HepG2 (cell line): ENCODE measurements around the gene ACBD7. TPM values are rescaled to one million over a fixed set of nuclear protein-coding genes. Genes with fewer than 3 reads are reported as not detected.

ENCODE experiments used
- ATAC-seq: fragments of 200-7000 bp; cut with Tn5 transposase; 3 replicates; pipeline ENCODE4 v1.9.1; 2020; ENCODE audit warnings: mild to moderate bottlenecking, moderate library complexity
- BruUV-seq: library from RNA; stranded (reverse); fragments of 400-500 nt; replicated peaks from 2 replicates; lab custom pipeline; 2021; lab: Mats Ljungman, UMichigan
- CTCF ChIA-PET: fragments of 300-600 bp; formaldehyde crosslinking; extraction: SDS; loops from one replicate; lab custom pipeline; 2021; ENCODE audit warnings: low total read pairs, inconsistent platforms, low intra/inter-chr PET ratio; lab: Yijun Ruan, JAX
- POLR2A ChIA-PET: fragments of 350-600 bp; sonication (Branson Sonifier 250); formaldehyde crosslinking; loops from one replicate; lab custom pipeline; 2020; ENCODE audit warnings: antibody characterized with exemption, inconsistent platforms; lab: Yijun Ruan, JAX
- DNase-seq: peaks from one replicate; pipeline ENCODE4 v3.0.0-alpha.2; 2015; ENCODE audit warnings: low spot score
- FAIRE-seq: peaks from 3 replicates; lab custom pipeline; 2011; peaks lifted over from hg19 to GRCh38; lab: Jason Lieb, UNC
- H2AFZ ChIP-seq: one replicate; pipeline ENCODE4 v1.6.1; 2011; ENCODE audit warnings: low read length, inconsistent platforms
- H3K27ac ChIP-seq: fragments of 300-600 bp; 3 replicates; pipeline ENCODE4 v1.8.0; 2011; ENCODE audit warnings: mixed run types, mild to moderate bottlenecking, mixed read lengths, low read length, inconsistent platforms; ENCODE audit not compliant: insufficient read depth; ENCODE audit errors: extremely low read length
- H3K27me3 ChIP-seq, 2 experiments: fragments of 200-600 bp in 1 of 2; 2 replicates in 1 of 2; 3 replicates in 1 of 2; pipeline versions ENCODE4 v1.6.0 to v1.8.0; 2011; ENCODE audit warnings: low read length in 2 of 2, mild to moderate bottlenecking in 2 of 2, moderate library complexity in 2 of 2, inconsistent platforms in 1 of 2; ENCODE audit not compliant: insufficient read depth in 2 of 2, control insufficient read depth in 1 of 2
- H3K36me3 ChIP-seq, 2 experiments: fragments of 200-600 bp in 1 of 2; replicated peaks in 1 of 2; 2 replicates in 1 of 2; 3 replicates in 1 of 2; pipeline versions ENCODE4 v1.5.1 to v1.8.0; 2011; ENCODE audit warnings: low read length in 2 of 2, inconsistent platforms in 1 of 2; ENCODE audit not compliant: insufficient read depth in 2 of 2, control insufficient read depth in 1 of 2
- H3K4me1 ChIP-seq: 2 replicates; pipeline ENCODE4 v1.5.1; 2012; ENCODE audit warnings: low read length, inconsistent platforms; ENCODE audit not compliant: insufficient read depth
- H3K4me2 ChIP-seq: 2 replicates; pipeline ENCODE4 v1.6.0; 2011; ENCODE audit warnings: low read depth, low read length, inconsistent platforms
- H3K4me3 ChIP-seq, 3 experiments: fragments of 200-600 bp in 1 of 3; sonication (generic), shearing (Covaris generic) in 1 of 3; replicated peaks in 1 of 3; 2 replicates each; pipeline ENCODE4 v1.5.1; 2011 to 2016; ENCODE audit warnings: low read length in 3 of 3, inconsistent platforms in 2 of 3, low read depth in 2 of 3, mild to moderate bottlenecking in 2 of 3, control low read depth in 1 of 3, mixed read lengths in 1 of 3; ENCODE audit not compliant: insufficient read depth in 1 of 3
- H3K79me2 ChIP-seq: one replicate; pipeline ENCODE4 v1.6.1; 2011; ENCODE audit warnings: low read length, inconsistent platforms; ENCODE audit not compliant: insufficient read depth
- H3K9ac ChIP-seq: 2 replicates; pipeline ENCODE4 v1.6.0; 2011; ENCODE audit warnings: mild to moderate bottlenecking, low read depth, low read length, inconsistent platforms; ENCODE audit not compliant: insufficient read depth
- H3K9me3 ChIP-seq: 2 replicates; pipeline ENCODE4 v1.5.1; 2012; ENCODE audit warnings: mild to moderate bottlenecking, low read length
- H4K20me1 ChIP-seq: 2 replicates; pipeline ENCODE4 v1.6.0; 2011; ENCODE audit warnings: inconsistent platforms, mild to moderate bottlenecking, low read length, moderate library complexity; ENCODE audit not compliant: insufficient read depth
- ERF ChIP-seq: IDR thresholded peaks from 2 replicates; pipeline ENCODE4 v1.6.1; 2018; ENCODE audit warnings: missing biosample characterization, missing genetic modification reagents
- PTBP1 ChIP-seq: fragments of 200-400 bp; formaldehyde crosslinking; IDR thresholded peaks from 2 replicates; pipeline ENCODE4 v1.6.1; 2018; ENCODE audit warnings: low read length, low read depth; ENCODE audit not compliant: poor library complexity, severe bottlenecking
- SOX5 ChIP-seq: IDR thresholded peaks from 2 replicates; pipeline ENCODE4 v1.6.1; 2016; ENCODE audit warnings: borderline replicate concordance
- SSRP1 ChIP-seq: IDR thresholded peaks from 2 replicates; pipeline ENCODE4 v1.6.1; 2016; ENCODE audit warnings: control low read depth
- U2AF1 ChIP-seq: fragments of 200-400 bp; formaldehyde crosslinking; optimal IDR thresholded peaks from 2 replicates; pipeline ENCODE3; 2017; ENCODE audit warnings: mild to moderate bottlenecking, low read depth, low read length
- U2AF2 ChIP-seq: fragments of 200-400 bp; formaldehyde crosslinking; IDR thresholded peaks from 2 replicates; pipeline ENCODE4 v1.6.1; 2017; ENCODE audit warnings: low read depth, mild to moderate bottlenecking, low read length
- ZNF431 ChIP-seq: sonication (generic); formaldehyde crosslinking; IDR thresholded peaks from 2 replicates; pipeline ENCODE4 v1.9.0; 2022; ENCODE audit warnings: missing genetic modification reagents, low read depth, mild to moderate bottlenecking, borderline replicate concordance
- WGBS: methylation state at CpG from one replicate; pipeline ENCODE4 v1.1.6; 2017; ENCODE audit warnings: low lambda C conversion rate; 5-methylcytosine and 5-hydroxymethylcytosine counted together
- in situ Hi-C: cut with HindIII; loops from 2 replicates; pipeline ENCODE4 v1.10.0; 2017; ENCODE audit warnings: low pct_unique_long_range_greater_than_20kb; ENCODE audit not compliant: extremely low pct_ligation_motif_present
- intact Hi-C: fragments of 100-400 bp; cut with micrococcal nuclease; formaldehyde crosslinking; loops from one replicate; pipeline ENCODE4 v1.10.0; 2022; ENCODE audit not compliant: unreplicated experiment
- polyA plus RNA-seq, 8 experiments: library from polyadenylated mRNA; depleted of rRNA in 3 of 8; stranded (reverse) in 7 of 8; unstranded in 1 of 8; fragments of >200 nt; fragmentation: Illumina TruSeq in 4 of 8; extraction: Trizol in 4 of 8; gene quantifications; 2 replicates each; pipeline versions ENCODE4 v1.2.1 to v1.2.3, GENCODE V29; 2011 to 2016; ENCODE audit warnings: low read depth in 4 of 8, missing spikeins in 1 of 8, mixed read lengths in 1 of 8; ENCODE audit not compliant: insufficient read depth in 1 of 8
- total RNA-seq, 5 experiments: library from RNA; depleted of rRNA; stranded (reverse); fragments of >200 nt; fragmentation: Illumina TruSeq; extraction: Trizol; gene quantifications; 2 replicates each; pipeline ENCODE4 v1.2.3, GENCODE V29; 2016; ENCODE audit warnings: low read depth in 1 of 5

Gene ACBD7
- total and polyA plus RNA-seq, 2 of the 13 experiments (the other 11 are each of a cell fraction or from before 2014, with no cell fraction given): 1.4 to 2.6 TPM

DNA sequence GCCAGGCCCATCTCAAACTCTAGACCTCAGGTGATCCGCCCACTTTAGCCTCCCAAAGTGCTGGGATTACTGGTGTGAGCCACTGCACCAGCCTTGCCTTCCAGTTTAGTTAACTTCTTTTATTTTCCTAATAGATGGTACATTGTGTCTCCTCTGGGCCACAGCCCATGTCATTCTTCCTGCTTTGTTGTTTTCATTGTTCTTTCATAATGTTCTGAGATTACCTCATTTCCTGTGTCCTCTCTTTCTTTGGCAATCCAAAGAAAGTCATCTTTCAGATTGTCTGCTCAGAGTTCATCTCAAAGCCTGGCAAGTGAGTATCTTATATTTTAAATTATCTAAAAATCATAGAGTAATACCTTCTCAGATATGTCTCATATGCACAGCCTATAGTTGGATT lies 44.9 kb downstream of the ACBD7 start, which contains the start of gene OLAH:
Gene OLAH, plus strand, starts transcription at position 270 of the 400 bp plus-strand sequence. CDS start 3,346 bp downstream, outside the sequence.
- no peak for TF ChIP-seq ERF (CRISPR knock-in tag)
- TF ChIP-seq PTBP1: no peak
- TF ChIP-seq SOX5 (CRISPR knock-in tag): 0 out of 2 replicates have a peak, but pooled peaks have one; percentile 22
- no peak for TF ChIP-seq U2AF2
- POLR2A ChIA-PET: no interaction called here
- intact Hi-C loops (no loop called here), in situ Hi-C loops (no loop called here)
- Histone ChIP-seq H3K9me3 (no peaks in the 10 kb centered on the region), H3K36me3 (no peaks in the 10 kb centered on the region), H3K9ac (no peak within 1 kb of the TSS), H4K20me1 (no peaks in the 10 kb centered on the region), H3K4me3 (no peak within 1 kb of the TSS), H3K27ac (no peak within 1 kb of the TSS), H2AFZ (no peak within 1 kb of the TSS), H3K4me2 (no peak within 1 kb of the TSS), H3K4me1 (no peaks in the 10 kb centered on the region), H3K27me3 (peaks cover 0 to 12% of the 10 kb centered on the region in 2 experiments; a peak in 1 of 5 replicates), H3K79me2 (no peaks in the 10 kb centered on the region)
- FAIRE-seq: no peak
- CTCF ChIA-PET: no interaction called here
- WGBS: 0% methylated on average over 1 of the region's 1 CpG
- BruUV-seq: no TSS peak
- no peak for DNase-seq
- no peak for ATAC-seq

DNA sequence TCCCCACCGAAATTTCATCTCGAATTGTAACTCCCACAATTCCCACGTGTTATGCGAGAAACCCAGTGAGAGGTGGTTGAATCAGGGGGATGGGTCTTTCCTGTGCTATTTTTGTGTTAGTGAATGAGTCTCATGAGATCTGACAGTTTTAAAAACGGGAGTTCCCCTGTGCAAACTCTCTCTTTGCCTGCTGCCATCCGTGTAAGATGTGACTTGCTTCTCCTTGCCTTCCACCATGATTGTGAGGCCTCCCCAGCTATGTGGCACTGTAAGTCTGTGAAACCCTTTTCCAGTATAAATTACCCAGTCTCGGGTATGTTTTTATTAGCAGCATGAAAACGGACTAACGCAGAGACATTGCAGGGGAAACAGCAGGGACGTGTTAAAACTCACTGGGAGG lies 50.2 kb downstream of the ACBD7 start:
- intact Hi-C loops: no loop called here
- H3K27ac ChIP-seq: no peak overlapping the region
- no peaks in the 10 kb centered on the region for H3K4me1 ChIP-seq
- ATAC-seq: no peak
- CTCF ChIA-PET: no interaction called here
- no peaks in the 10 kb centered on the region for H3K9me3 ChIP-seq
- H3K79me2 ChIP-seq: no peaks in the 10 kb centered on the region
- no peaks in the 10 kb centered on the region for H3K36me3 ChIP-seq
- no peak overlapping the region for H3K9ac ChIP-seq
- H3K4me2 ChIP-seq: no peak overlapping the region
- POLR2A ChIA-PET: no interaction called here
- WGBS: 51% methylated on average over 10 of the region's 10 CpGs
- no peak for FAIRE-seq
- DNase-seq: no peak
- H3K27me3 ChIP-seq: peaks cover 0 to 12% of the 10 kb centered on the region in 2 experiments; a peak in 1 of 5 replicates
- H3K4me3 ChIP-seq: no peak overlapping the region
- no peaks in the 10 kb centered on the region for H4K20me1 ChIP-seq
- H2AFZ ChIP-seq: no peak overlapping the region
- BruUV-seq: no TSS peak
- TF ChIP-seq U2AF1: no peak
- TF ChIP-seq SSRP1 (CRISPR knock-in tag): no peak
- TF ChIP-seq ZNF431 (CRISPR knock-in tag): 0 out of 2 replicates have a peak, but pooled peaks have one; percentile 55
- TF ChIP-seq, all 625 proteins: peak for 1
- in situ Hi-C loops: no loop called here
